Measurements from ENCODE around the gene PAK1.

GRCh38 chr11:77301510-77301909, 172.4 kb downstream of the PAK1 start, which contains the start of gene GDPD4:
- TF ChIP-seq, protein P1, sequence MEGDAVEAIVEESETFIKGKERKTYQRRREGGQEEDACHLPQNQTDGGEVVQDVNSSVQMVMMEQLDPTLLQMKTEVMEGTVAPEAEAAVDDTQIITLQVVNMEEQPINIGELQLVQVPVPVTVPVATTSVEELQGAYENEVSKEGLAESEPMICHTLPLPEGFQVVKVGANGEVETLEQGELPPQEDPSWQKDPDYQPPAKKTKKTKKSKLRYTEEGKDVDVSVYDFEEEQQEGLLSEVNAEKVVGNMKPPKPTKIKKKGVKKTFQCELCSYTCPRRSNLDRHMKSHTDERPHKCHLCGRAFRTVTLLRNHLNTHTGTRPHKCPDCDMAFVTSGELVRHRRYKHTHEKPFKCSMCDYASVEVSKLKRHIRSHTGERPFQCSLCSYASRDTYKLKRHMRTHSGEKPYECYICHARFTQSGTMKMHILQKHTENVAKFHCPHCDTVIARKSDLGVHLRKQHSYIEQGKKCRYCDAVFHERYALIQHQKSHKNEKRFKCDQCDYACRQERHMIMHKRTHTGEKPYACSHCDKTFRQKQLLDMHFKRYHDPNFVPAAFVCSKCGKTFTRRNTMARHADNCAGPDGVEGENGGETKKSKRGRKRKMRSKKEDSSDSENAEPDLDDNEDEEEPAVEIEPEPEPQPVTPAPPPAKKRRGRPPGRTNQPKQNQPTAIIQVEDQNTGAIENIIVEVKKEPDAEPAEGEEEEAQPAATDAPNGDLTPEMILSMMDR (optimal IDR thresholded peaks at IDR 0.05 in 1 of 3, IDR thresholded peaks at IDR 0.05 in 1 of 3, conservative IDR thresholded peaks at IDR 0.05 in 1 of 3; ENCODE audit: extremely low read depth in 1 of 3, insufficient read depth in 2 of 3, low read length in 3 of 3): no peak
- no peak for TF ChIP-seq EZH2 (IDR thresholded peaks at IDR 0.05; ENCODE audit: low read length)
